Breast epithelium (tissue), 3 donors: ENCODE data around the gene GNAO1.

Experiments
- CTCF ChIP-seq, 3 donors: fragments of 450-650 bp; IDR thresholded peaks; one replicate each; pipeline ENCODE4 v1.5.1; 2016 to 2017; ENCODE audit warnings: antibody characterized with exemption in 3 of 3, mild to moderate bottlenecking in 3 of 3, moderate library complexity in 3 of 3
- POLR2A ChIP-seq: fragments of 450-650 bp; IDR thresholded peaks from one replicate; pipeline ENCODE4 v1.6.1; 2016; ENCODE audit warnings: antibody characterized with exemption, mild to moderate bottlenecking, moderate library complexity
- POLR2AphosphoS5 ChIP-seq, 3 donors: sonication (generic); formaldehyde crosslinking; IDR thresholded peaks; one replicate each; pipeline ENCODE4 v1.6.1; 2017; ENCODE audit warnings: antibody characterized with exemption in 3 of 3

- no peak for TF ChIP-seq POLR2AphosphoS5 (IDR thresholded peaks at IDR 0.05)
- no peak for TF ChIP-seq CTCF (IDR thresholded peaks at IDR 0.05)
- no peak for TF ChIP-seq POLR2A
Measured at GRCh38 chr16:56221995-56222394, 30.7 kb downstream of the GNAO1 start.
